GM23338 (cell line): Measurements from ENCODE around the gene SPECC1. TPM values are rescaled to one million over a fixed set of nuclear protein-coding genes. Genes with fewer than 3 reads are reported as not detected.

ENCODE experiments used
- ATAC-seq: fragments of 200-7000 bp; cut with Tn5 transposase; 3 replicates; pipeline ENCODE4 v1.9.1; 2020
- DNase-seq: peaks from one replicate; pipeline ENCODE4 v3.0.0-alpha.2; 2015; ENCODE audit warnings: low spot score
- H2AFZ ChIP-seq: fragments of 200-600 bp; sonication (generic); 2 replicates; pipeline ENCODE4 v1.8.0; 2016; ENCODE audit warnings: antibody characterized with exemption, mild to moderate bottlenecking, moderate library complexity
- H3F3A ChIP-seq: fragments of 200-600 bp; sonication (generic); replicated peaks from 2 replicates; pipeline ENCODE4 v1.8.0; 2017; ENCODE audit warnings: antibody characterized with exemption, mixed run types, low read depth
- H3K27ac ChIP-seq: fragments of 200-600 bp; sonication (generic); 2 replicates; pipeline ENCODE4 v1.6.1; 2016; ENCODE audit warnings: low read depth
- H3K27me3 ChIP-seq: fragments of 200-600 bp; sonication (generic); 2 replicates; pipeline ENCODE4 v1.8.0; 2016; ENCODE audit warnings: mild to moderate bottlenecking, mixed run types, moderate library complexity; ENCODE audit not compliant: insufficient read depth
- H3K36me3 ChIP-seq: fragments of 200-600 bp; sonication (generic); 2 replicates; pipeline ENCODE4 v1.8.0; 2016; ENCODE audit warnings: mild to moderate bottlenecking; ENCODE audit not compliant: insufficient read depth
- H3K4me1 ChIP-seq: fragments of 200-600 bp; sonication (generic); 2 replicates; pipeline ENCODE4 v1.8.0; 2016; ENCODE audit warnings: mild to moderate bottlenecking, moderate library complexity; ENCODE audit not compliant: insufficient read depth
- H3K4me2 ChIP-seq: fragments of 200-600 bp; sonication (generic); 2 replicates; pipeline ENCODE4 v1.7.1; 2017; ENCODE audit warnings: mixed run types
- H3K4me3 ChIP-seq: fragments of 200-600 bp; sonication (generic); 2 replicates; pipeline ENCODE4 v1.6.1; 2016; ENCODE audit warnings: mixed run types
- H3K79me2 ChIP-seq: fragments of 200-600 bp; sonication (generic); replicated peaks from 2 replicates; pipeline ENCODE4 v1.8.0; 2017; ENCODE audit warnings: mild to moderate bottlenecking; ENCODE audit not compliant: insufficient read depth
- H3K9me2 ChIP-seq: fragments of 200-600 bp; sonication (generic); 2 replicates; pipeline ENCODE4 v1.8.0; 2017; ENCODE audit not compliant: insufficient read depth
- H4K20me1 ChIP-seq: fragments of 200-600 bp; sonication (generic); replicated peaks from 2 replicates; pipeline ENCODE4 v1.8.0; 2017; ENCODE audit warnings: mild to moderate bottlenecking; ENCODE audit not compliant: insufficient read depth
- H3K27ac Mint-ChIP-seq: 2 replicates; pipeline ENCODE4 v1.8.0; 2020; ENCODE audit warnings: inconsistent platforms, mild to moderate bottlenecking, moderate library complexity, mixed read lengths
- H3K27me3 Mint-ChIP-seq: 3 replicates; pipeline ENCODE4 v1.8.0; 2022; ENCODE audit warnings: low read depth, mild to moderate bottlenecking, moderate library complexity, mixed read lengths, inconsistent platforms; ENCODE audit not compliant: insufficient read depth, poor library complexity
- H3K36me3 Mint-ChIP-seq: 3 replicates; pipeline ENCODE4 v1.8.0; 2021; ENCODE audit warnings: low read depth, mild to moderate bottlenecking, inconsistent platforms, moderate library complexity, mixed read lengths
- H3K4me1 Mint-ChIP-seq: 3 replicates; pipeline ENCODE4 v1.8.0; 2020; ENCODE audit warnings: mild to moderate bottlenecking, inconsistent platforms, mixed read lengths
- H3K4me3 Mint-ChIP-seq: 3 replicates; pipeline ENCODE4 v1.8.0; 2021; ENCODE audit warnings: moderate library complexity, mild to moderate bottlenecking, inconsistent platforms, mixed read lengths
- H3K9me3 Mint-ChIP-seq: 3 replicates; pipeline ENCODE4 v1.8.0; 2020; ENCODE audit warnings: moderate library complexity, mild to moderate bottlenecking, inconsistent platforms, mixed read lengths
- CTCF ChIP-seq, 2 experiments: fragments of 200-600 bp in 1 of 2; sonication (generic) in 1 of 2; conservative IDR thresholded peaks; 2 replicates each; pipeline versions ENCODE4 v1.5.1 to v1.6.1; 2016 to 2017; ENCODE audit warnings: antibody characterized with exemption in 2 of 2, low read depth in 2 of 2, mild to moderate bottlenecking in 2 of 2, moderate library complexity in 1 of 2
- ETS1 ChIP-seq: IDR thresholded peaks from 2 replicates; pipeline ENCODE4 v1.6.1; 2016; ENCODE audit warnings: antibody characterized with exemption
- EZH2 ChIP-seq: fragments of 200-600 bp; sonication (generic); IDR thresholded peaks from one replicate; pipeline ENCODE4 v1.8.0; 2017; ENCODE audit warnings: antibody characterized with exemption, mild to moderate bottlenecking, low read depth; ENCODE audit not compliant: unreplicated experiment
- EZH2phosphoT487 ChIP-seq: fragments of 200-600 bp; sonication (generic); IDR thresholded peaks from one replicate; pipeline ENCODE4 v1.8.1; 2018; ENCODE audit warnings: antibody characterized with exemption; ENCODE audit not compliant: unreplicated experiment
- JUNB ChIP-seq: IDR thresholded peaks from one replicate; pipeline ENCODE4 v1.6.1; 2016; ENCODE audit warnings: antibody characterized with exemption; ENCODE audit not compliant: unreplicated experiment
- NANOG ChIP-seq: IDR thresholded peaks from 2 replicates; pipeline ENCODE4 v1.6.1; 2016; ENCODE audit warnings: antibody characterized with exemption, borderline replicate concordance
- POLR2AphosphoS5 ChIP-seq: IDR thresholded peaks from 2 replicates; pipeline ENCODE4 v1.6.1; 2016; ENCODE audit warnings: antibody characterized with exemption, low read depth
- STAT1 ChIP-seq: IDR thresholded peaks from one replicate; pipeline ENCODE4 v1.6.1; 2016; ENCODE audit warnings: antibody characterized with exemption; ENCODE audit not compliant: unreplicated experiment
- ZNF114 ChIP-seq: fragments of 250-450 bp; sonication (Bioruptor Pico); IDR thresholded peaks from 2 replicates; pipeline ENCODE4 v1.5.0; 2020; ENCODE audit warnings: mild to moderate bottlenecking, moderate library complexity
- ZNF331 ChIP-seq: fragments of 250-450 bp; sonication (Bioruptor Pico); IDR thresholded peaks from 2 replicates; pipeline ENCODE4 v1.5.0; 2020; ENCODE audit warnings: low read depth, mild to moderate bottlenecking, moderate library complexity
- ZNF462 ChIP-seq: fragments of 250-450 bp; sonication (Bioruptor Pico); IDR thresholded peaks from 2 replicates; pipeline ENCODE4 v1.5.0; 2020; ENCODE audit warnings: mild to moderate bottlenecking, moderate library complexity
- polyA plus RNA-seq: library from polyadenylated mRNA; unstranded; fragments of >200 nt; fragmentation: Nextera tagmentation; extraction: Ambion mirVana; gene quantifications from 2 replicates; pipeline ENCODE4 v1.2.1, GENCODE V29; 2016
- total RNA-seq: library from RNA; depleted of rRNA; stranded (reverse); fragments of >200 nt; shearing (Covaris generic); gene quantifications from 2 replicates; pipeline ENCODE4 v1.2.3, GENCODE V29; 2014

Gene SPECC1
- total and polyA plus RNA-seq, 2 experiments from 2014 or later, result 42.6 to 101 TPM

GRCh38 chr17:20262226-20263114, 253.3 kb downstream of the SPECC1 start:
- peaks cover 64% of the 10 kb centered on the region for H3K36me3 Mint-ChIP-seq
- H4K20me1 ChIP-seq, result peaks cover 5% of the 10 kb centered on the region

More at GRCh38 chr17:20262226-20263114, 253.3 kb downstream of the SPECC1 start:
- Mint-ChIP-seq H3K27ac (peak overlapping the region; percentile 61), H3K4me1 (peaks cover 23% of the 10 kb centered on the region), H3K27me3 (peaks cover 3% of the 10 kb centered on the region), H3K9me3 (no peaks in the 10 kb centered on the region), H3K4me3 (no peak overlapping the region; the same call in 2 of the 3 replicates)
- no peak overlapping the region for H3K4me3 ChIP-seq
- peak overlapping the region; percentile 57 for H3K4me2 ChIP-seq
- H3K4me1 ChIP-seq, result peaks cover 18% of the 10 kb centered on the region
- no peaks in the 10 kb centered on the region for H3F3A ChIP-seq
- H3K9me2 ChIP-seq, result no peaks in the 10 kb centered on the region
- no peak overlapping the region for H2AFZ ChIP-seq
- peaks cover 7% of the 10 kb centered on the region; the same call in 1 of the 2 replicates for H3K36me3 ChIP-seq
- no peak for TF ChIP-seq EZH2
- TF ChIP-seq JUNB, result no peak
- TF ChIP-seq ZNF331, result no peak
- TF ChIP-seq STAT1, result no peak
- TF ChIP-seq ETS1, result no peak
- no peak for TF ChIP-seq ZNF462 (CRISPR knock-in tag)
- TF ChIP-seq EZH2phosphoT487, result no peak
- no peak for TF ChIP-seq POLR2AphosphoS5
- TF ChIP-seq CTCF (conservative IDR thresholded peaks at IDR 0.05; ENCODE audit: low read depth in 2 of 2), result no peak
- TF ChIP-seq ZNF114 (CRISPR knock-in tag), result no peak
- no peak for TF ChIP-seq NANOG
- DNase-seq (no peak), ATAC-seq (no peak)
- peak overlapping the region; percentile 22; the same call in 1 of the 2 replicates for H3K27ac ChIP-seq
- H3K27me3 ChIP-seq, result no peaks in the 10 kb centered on the region
- peaks cover 16% of the 10 kb centered on the region for H3K79me2 ChIP-seq
